ENCODE data around the gene FAM83F. TPM values are rescaled to one million over a fixed set of nuclear protein-coding genes. Genes with fewer than 3 reads are reported as not detected.

The FAM83F gene
- total RNA-seq, 2 experiments from 2014 or later = not detected

DNA sequence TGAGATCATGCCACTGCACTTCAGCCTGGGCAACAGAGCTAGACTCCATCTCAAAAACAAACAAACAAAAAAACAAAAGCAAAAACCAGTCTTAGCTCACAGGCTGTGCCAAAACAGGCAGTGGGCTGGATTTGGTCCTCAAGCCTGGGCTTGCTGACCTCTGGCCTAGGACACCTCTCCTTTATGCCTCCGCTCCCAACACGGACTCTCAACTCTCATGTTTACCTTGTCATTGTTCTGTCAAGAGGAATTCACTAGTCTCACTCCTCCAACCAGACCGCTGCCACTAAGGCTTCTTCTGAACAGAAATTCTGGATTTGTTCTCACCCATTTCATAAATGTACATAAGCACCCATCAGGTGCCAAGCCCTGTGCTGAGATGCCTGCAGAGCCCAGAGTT lies 42.6 kb downstream of the FAM83F start:
- POLR2A ChIA-PET = interaction anchor here (0.9 to 1.6 kb wide), 2 partner anchors 142 to 309 kb away, joined by 3 to 4 read pairs; partner anchors contain the start of gene ADSL
- CTCF ChIA-PET = interaction anchor here (0.7 to 6.9 kb wide), 14 partner anchors 10 to 544 kb away, joined by 3 to 59 read pairs (median 5); partner anchors contain the start of gene ADSL
- Mint-ChIP-seq H3K4me3 (no peak overlapping the region), H3K9me3 (no peaks in the 10 kb centered on the region), H3K4me1 (no peaks in the 10 kb centered on the region), H3K36me3 (ENCODE audit: low read depth) (no peaks in the 10 kb centered on the region), H3K27me3 (peaks cover 19% of the 10 kb centered on the region), H3K27ac (no peak overlapping the region)
- DNase-seq = no peak

DNA sequence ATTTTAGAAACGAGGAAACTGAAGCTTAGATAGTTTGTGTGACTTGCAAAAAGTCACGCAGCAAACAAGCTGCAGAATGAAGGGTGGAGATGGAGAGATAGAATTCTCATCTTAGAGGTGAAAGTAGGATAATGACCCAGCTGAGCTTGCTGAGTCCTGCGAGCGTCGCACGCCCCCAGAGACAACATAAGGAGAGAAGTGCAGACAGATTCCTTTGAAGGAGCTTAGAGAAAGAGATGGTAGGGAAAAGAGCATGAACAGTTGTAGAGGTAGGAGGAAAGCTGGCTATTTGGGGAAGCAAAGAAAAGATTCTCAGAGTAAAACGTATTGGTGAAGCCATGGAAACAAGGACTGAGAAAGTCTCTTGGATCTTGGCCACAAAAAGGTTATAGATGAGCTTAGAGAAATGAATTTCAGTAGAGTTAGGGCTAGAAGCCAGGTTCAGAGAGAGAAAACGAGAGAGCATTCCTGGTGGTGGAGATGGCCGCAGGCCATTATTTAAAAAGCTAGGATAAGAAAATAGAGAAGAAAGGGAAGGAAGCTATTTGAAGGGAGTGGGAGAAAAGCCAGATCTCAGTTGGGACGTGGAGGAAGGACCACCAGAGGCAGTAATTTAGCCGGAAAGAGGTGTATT lies 44.8 kb downstream of the FAM83F start:
- peaks cover 19% of the 10 kb centered on the region for H3K27me3 Mint-ChIP-seq
- no peaks in the 10 kb centered on the region for H3K9me3 Mint-ChIP-seq
- ChIA-PET POLR2A (interaction anchor here (0.8 to 3.8 kb wide), 9 partner anchors 15 to 515 kb away, joined by 3 to 23 read pairs (median 4); partner anchors contain the start of gene TNRC6B), CTCF (interaction anchor here (0.7 to 6.9 kb wide), 8 partner anchors 9 to 549 kb away, joined by 3 to 59 read pairs (median 4); no protein-coding TSS in a partner anchor)
- DNase-seq = no peak
- no peak overlapping the region for H3K4me3 Mint-ChIP-seq
- H3K27ac Mint-ChIP-seq = no peak overlapping the region
- peaks cover 10% of the 10 kb centered on the region for H3K4me1 Mint-ChIP-seq
- peaks cover 3% of the 10 kb centered on the region for H3K36me3 Mint-ChIP-seq (ENCODE audit: low read depth)

DNA sequence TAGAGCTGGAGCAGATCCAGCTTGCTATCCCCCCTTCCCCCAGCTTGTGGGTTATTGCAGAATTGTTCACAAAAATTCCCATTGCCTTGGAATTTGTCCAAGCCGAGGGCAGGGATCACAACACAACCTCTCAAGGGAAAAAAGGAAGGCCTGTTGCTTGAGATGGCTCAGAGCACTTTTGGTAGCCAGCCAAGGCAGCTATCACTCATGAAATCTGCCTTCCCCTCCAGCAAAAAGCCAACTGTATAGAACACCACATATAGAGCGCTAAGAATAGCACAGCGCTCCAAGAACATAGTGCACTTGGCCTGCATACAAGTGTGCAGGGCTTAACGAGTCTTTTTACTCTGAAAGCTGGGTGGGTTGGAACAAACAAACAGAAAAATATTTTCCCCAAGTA lies 46.2 kb downstream of the FAM83F start:
- no peaks in the 10 kb centered on the region for H3K9me3 Mint-ChIP-seq
- no peak for DNase-seq
- H3K4me1 Mint-ChIP-seq = peaks cover 11% of the 10 kb centered on the region
- ChIA-PET CTCF (interaction anchor here (0.7 to 6.9 kb wide), 4 partner anchors 16 to 543 kb away, joined by 3 to 59 read pairs (median 22); no protein-coding TSS in a partner anchor), POLR2A (interaction anchor here (0.9 to 3.8 kb wide), 5 partner anchors 15 to 307 kb away, joined by 3 to 23 read pairs (median 5); partner anchors contain the start of genes ADSL and TNRC6B)
- H3K27me3 Mint-ChIP-seq = peaks cover 19% of the 10 kb centered on the region
- no peak overlapping the region for H3K27ac Mint-ChIP-seq
- H3K4me3 Mint-ChIP-seq = no peak overlapping the region
- peaks cover 4% of the 10 kb centered on the region for H3K36me3 Mint-ChIP-seq (ENCODE audit: low read depth)

DNA sequence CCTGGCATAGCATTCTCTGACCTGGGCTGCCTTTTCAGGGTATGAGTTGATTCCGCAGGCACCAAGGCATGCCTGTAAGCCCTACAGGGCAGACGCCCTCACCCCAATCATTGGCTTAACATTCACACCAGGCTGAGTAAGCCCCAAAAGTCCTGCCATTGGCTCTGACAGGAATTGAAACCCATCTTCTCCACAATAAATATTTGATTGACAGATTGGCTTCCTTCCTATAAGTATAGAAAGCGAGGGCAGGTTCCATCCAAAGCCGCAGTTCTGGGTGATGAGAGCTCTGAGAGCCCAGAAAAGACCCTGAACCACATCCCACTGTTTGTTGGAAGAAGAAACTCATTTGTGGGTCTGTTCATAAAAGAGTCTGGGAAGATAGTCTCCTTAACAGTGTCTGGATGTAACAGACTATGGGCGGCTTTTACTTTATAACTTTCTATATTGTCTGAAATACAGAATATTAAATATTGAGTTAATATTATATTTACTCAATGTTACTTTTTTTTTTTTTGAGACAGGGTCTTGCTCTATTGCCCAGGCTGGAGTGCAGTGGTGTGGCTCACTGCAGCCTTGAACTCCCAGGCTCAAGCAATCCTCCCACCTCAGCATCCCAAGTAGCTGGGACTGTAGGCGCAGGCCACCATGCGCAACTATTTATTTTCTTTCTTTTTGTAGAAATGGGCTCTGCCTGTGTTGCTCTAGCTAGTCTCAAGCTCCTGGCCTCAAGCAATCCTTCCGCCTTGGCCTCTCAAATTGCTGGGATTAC lies 46.8 kb downstream of the FAM83F start:
- no peak for DNase-seq
- peaks cover 4% of the 10 kb centered on the region for H3K36me3 Mint-ChIP-seq (ENCODE audit: low read depth)
- POLR2A ChIA-PET = interaction anchor here (1.5 to 3.8 kb wide), 3 partner anchors 136 to 307 kb away, joined by 5 to 23 read pairs (median 5); partner anchors contain the start of genes ADSL and TNRC6B
- no peak overlapping the region for H3K27ac Mint-ChIP-seq
- peaks cover 14% of the 10 kb centered on the region for H3K4me1 Mint-ChIP-seq
- no peak overlapping the region for H3K4me3 Mint-ChIP-seq
- no peaks in the 10 kb centered on the region for H3K9me3 Mint-ChIP-seq
- peaks cover 19% of the 10 kb centered on the region for H3K27me3 Mint-ChIP-seq
- CTCF ChIA-PET = interaction anchor here (3.1 to 6.9 kb wide), 3 partner anchors 17 to 507 kb away, joined by 14 to 59 read pairs (median 29); no protein-coding TSS in a partner anchor

DNA sequence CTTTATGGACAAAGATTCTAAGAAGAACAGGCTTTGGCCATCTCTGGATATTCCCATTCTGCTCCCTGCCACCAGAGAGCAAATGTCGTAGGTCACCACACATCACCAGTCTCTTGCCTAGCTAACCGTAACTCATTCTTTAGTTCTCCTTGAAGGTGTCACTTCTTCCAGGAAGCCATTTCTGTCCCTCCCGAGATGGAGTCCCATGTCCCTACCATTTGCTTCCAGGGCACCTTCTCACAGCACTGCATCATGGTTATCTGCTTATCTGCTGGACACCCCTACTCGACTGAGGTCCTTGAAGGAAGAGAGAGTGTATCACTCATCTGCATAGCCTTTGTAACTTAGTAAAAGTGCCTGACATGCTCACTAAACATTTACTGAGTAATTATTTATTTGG lies 47.6 kb downstream of the FAM83F start:
- ChIA-PET CTCF (no interaction called here), POLR2A (interaction anchor here (0.7 to 3.8 kb wide), 2 partner anchors 136 to 199 kb away, joined by 3 to 23 read pairs; partner anchors contain the start of gene TNRC6B)
- peaks cover 18% of the 10 kb centered on the region for H3K4me1 Mint-ChIP-seq
- H3K9me3 Mint-ChIP-seq = no peaks in the 10 kb centered on the region
- DNase-seq = no peak
- H3K27me3 Mint-ChIP-seq = peaks cover 19% of the 10 kb centered on the region
- H3K27ac Mint-ChIP-seq = peak overlapping the region; percentile 8
- peaks cover 4% of the 10 kb centered on the region for H3K36me3 Mint-ChIP-seq (ENCODE audit: low read depth)
- H3K4me3 Mint-ChIP-seq = no peak overlapping the region

DNA sequence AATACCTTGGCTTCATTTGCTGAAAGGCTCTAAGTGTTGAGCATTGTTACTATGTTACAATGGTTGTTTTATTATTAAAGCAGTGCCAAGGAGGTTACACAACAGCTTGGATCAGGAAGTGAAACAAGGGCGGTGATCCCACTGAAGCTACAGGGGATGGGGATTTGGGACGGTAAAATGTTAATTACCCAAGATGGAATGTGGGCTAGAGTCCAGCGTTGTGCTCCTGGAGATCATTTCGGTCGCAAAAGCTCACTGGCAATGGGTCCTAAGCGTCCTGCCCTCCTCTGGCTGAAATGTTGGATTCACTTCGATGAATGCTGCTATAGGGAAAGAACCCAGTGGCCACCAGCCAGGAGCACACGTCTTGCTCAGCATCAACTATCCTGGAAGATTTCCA lies 48.3 kb downstream of the FAM83F start:
- H3K27me3 Mint-ChIP-seq = peaks cover 15% of the 10 kb centered on the region
- POLR2A ChIA-PET = interaction anchor here (0.7 to 5.9 kb wide), 31 partner anchors 9 to 724 kb away, joined by 3 to 146 read pairs (median 9); partner anchors contain the start of genes ADSL, ATF4, MIEF1 and RPL3
- CTCF ChIA-PET = interaction anchor here (1.1 to 1.7 kb wide), 4 partner anchors 304 to 514 kb away, joined by 3 to 49 read pairs (median 6); partner anchors contain the start of gene ADSL
- H3K4me3 Mint-ChIP-seq = peak overlapping the region; percentile 15
- peak overlapping the region; percentile 97 for H3K27ac Mint-ChIP-seq
- DNase-seq = peak; percentile 13
- H3K4me1 Mint-ChIP-seq = peaks cover 24% of the 10 kb centered on the region
- H3K36me3 Mint-ChIP-seq (ENCODE audit: low read depth) = peaks cover 4% of the 10 kb centered on the region
- no peaks in the 10 kb centered on the region for H3K9me3 Mint-ChIP-seq

GRCh38 chr22:40043793-40044101 lies 49.0 kb downstream of the FAM83F start:
- peak overlapping the region; percentile 92 for H3K4me3 Mint-ChIP-seq
- peaks cover 8% of the 10 kb centered on the region for H3K27me3 Mint-ChIP-seq
- no peak for DNase-seq
- ChIA-PET CTCF (interaction anchor here (0.7 to 2.5 kb wide), 19 partner anchors 11 to 724 kb away, joined by 3 to 49 read pairs (median 4); partner anchors contain the start of genes ADSL, ATF4, RPL3 and TAB1), POLR2A (interaction anchor here (0.6 to 5.9 kb wide), 73 partner anchors 10 to 724 kb away, joined by 3 to 146 read pairs (median 5); partner anchors contain the start of genes ADSL, ATF4, MIEF1 and MRTFA)
- no peaks in the 10 kb centered on the region for H3K9me3 Mint-ChIP-seq
- H3K36me3 Mint-ChIP-seq (ENCODE audit: low read depth) = peaks cover 4% of the 10 kb centered on the region
- H3K4me1 Mint-ChIP-seq = peaks cover 24% of the 10 kb centered on the region
- peak overlapping the region; percentile 97 for H3K27ac Mint-ChIP-seq

DNA sequence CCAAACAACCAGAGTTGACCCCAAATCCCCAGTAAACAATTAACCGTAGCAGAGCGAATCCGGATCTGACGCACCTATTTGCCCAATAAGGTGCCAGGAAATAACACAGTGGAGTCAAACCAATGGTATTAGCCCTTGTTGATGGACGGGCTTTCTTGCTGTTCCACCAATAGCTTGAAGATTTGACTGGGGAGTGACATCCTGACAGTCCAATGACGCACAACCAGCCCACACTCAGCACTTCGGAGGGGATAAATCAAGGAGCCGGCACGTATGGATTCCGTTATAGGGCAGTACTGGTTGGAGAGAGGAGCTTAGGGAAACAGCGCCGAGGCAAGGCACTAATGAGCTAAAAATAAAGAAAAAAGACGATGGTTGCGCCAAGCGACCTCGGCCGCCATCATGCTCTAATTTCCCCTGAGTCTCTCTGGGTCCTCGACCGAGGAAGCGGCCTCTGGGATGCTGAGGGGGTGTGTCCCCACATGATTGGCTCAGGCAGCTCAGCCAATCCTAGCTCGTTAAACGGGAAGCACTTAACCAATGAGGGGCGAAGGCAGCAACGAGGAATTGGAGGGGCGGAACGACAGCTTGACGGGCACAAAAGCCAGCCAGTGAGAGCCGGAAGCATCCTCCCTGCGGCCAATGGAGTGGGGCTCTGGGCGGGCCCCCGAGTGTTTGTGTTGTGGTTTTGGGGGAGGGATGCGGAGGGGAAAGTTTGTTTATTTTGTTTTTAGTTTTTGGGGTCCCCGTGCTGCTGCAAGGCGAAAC lies 49.5 kb downstream of the FAM83F start:
- Mint-ChIP-seq H3K27ac (peak overlapping the region; percentile 97), H3K4me1 (peaks cover 26% of the 10 kb centered on the region), H3K36me3 (ENCODE audit: low read depth) (peaks cover 4% of the 10 kb centered on the region), H3K9me3 (no peaks in the 10 kb centered on the region), H3K4me3 (peak overlapping the region; percentile 92), H3K27me3 (peaks cover 7% of the 10 kb centered on the region)
- CTCF ChIA-PET = interaction anchor here (0.6 to 2.5 kb wide), 26 partner anchors 8 to 725 kb away, joined by 3 to 49 read pairs (median 4); partner anchors contain the start of genes ADSL, ATF4, RPL3 and TAB1
- POLR2A ChIA-PET = interaction anchor here (0.6 to 5.9 kb wide), 86 partner anchors 10 to 725 kb away, joined by 3 to 146 read pairs (median 4); partner anchors contain the start of genes ADSL, ATF4, MIEF1 and MRTFA
- DNase-seq = peak; percentile 99

DNA sequence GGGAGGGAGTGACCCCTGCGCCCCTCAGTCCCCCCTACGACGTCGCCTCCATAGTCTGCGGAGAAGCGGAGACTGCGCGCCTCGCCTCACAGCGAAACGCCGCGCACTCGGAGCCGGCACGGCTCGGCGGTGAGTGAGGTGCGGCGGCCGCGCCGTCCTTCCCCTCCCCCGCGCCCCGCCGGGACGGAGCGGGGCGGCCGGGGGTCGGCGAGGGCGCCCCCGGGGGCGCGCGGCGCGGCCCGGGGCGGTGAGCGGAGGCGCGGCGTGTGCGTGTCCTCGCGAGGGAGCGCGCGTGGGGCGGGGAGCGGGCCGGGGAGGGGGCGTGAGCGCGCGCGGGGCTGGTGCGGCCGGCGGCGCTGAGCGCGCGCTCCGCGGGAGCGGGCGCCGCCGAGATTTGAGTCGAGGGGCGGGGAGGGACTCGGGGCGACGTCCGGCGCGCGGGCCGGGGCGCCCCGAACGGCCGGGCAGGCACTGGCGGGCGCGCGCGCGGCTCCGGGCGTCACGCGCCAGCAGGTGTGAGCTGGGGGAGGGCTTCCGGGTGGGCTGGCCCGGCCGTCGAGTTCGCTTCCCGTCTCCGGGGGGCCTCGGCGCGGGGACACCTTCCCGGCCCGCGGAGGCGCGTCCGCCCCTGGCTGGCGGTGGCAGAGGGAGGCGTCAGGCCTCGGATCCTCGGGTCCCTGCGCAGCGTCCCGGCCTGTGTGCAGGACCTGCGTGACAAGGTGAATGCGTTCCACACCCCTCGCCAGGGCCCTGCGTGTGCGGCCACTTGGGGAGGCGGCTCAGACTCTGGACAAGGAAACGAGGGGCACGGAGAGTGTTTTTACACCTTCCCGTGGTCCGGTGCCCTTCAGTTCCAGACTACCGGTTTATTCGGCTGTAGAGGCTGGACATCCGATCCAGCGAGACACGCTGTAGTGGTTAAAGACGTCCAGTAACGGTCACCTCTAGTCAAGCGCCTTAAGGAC lies 50.4 kb downstream of the FAM83F start:
- Mint-ChIP-seq H3K4me1 (peaks cover 29% of the 10 kb centered on the region), H3K27ac (peak overlapping the region; percentile 97), H3K36me3 (ENCODE audit: low read depth) (peaks cover 4% of the 10 kb centered on the region), H3K27me3 (no peaks in the 10 kb centered on the region), H3K9me3 (no peaks in the 10 kb centered on the region), H3K4me3 (peak overlapping the region; percentile 92)
- ChIA-PET POLR2A (interaction anchor here (0.6 to 5.9 kb wide), 67 partner anchors 11 to 726 kb away, joined by 3 to 146 read pairs (median 5); partner anchors contain the start of genes ADSL, ATF4, MIEF1 and RPL3), CTCF (interaction anchor here (0.7 to 2.5 kb wide), 18 partner anchors 9 to 646 kb away, joined by 3 to 49 read pairs (median 4); partner anchors contain the start of genes ADSL and TAB1)
- DNase-seq = peak; percentile 74

DNA sequence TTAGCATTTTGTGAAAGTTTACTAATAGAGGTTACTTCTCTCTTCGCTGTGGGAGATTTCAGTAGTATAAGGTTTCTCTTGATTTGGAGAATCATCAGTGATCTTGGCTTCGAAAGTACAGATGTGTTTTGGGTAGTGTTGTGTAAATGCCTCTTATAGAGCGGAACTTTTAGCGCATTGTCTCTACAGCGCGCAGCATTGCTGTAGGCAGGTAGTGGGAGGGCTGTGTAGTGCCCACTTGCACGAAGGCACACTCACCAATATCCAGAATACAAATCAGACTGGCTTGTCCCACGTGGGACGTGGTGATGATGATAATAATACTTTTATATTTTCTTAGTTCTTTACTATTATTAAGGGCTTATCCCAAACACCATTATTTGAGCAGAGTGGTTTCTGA lies 51.4 kb downstream of the FAM83F start:
- Mint-ChIP-seq H3K27me3 (no peaks in the 10 kb centered on the region), H3K4me3 (peak overlapping the region; percentile 58), H3K36me3 (ENCODE audit: low read depth) (peaks cover 4% of the 10 kb centered on the region), H3K27ac (peak overlapping the region; percentile 13), H3K9me3 (no peaks in the 10 kb centered on the region), H3K4me1 (peaks cover 37% of the 10 kb centered on the region)
- POLR2A ChIA-PET = interaction anchor here (1.0 to 5.9 kb wide), 6 partner anchors 10 to 301 kb away, joined by 3 to 146 read pairs (median 76); partner anchors contain the start of genes ADSL and TNRC6B
- peak; percentile 16 for DNase-seq
- CTCF ChIA-PET = interaction anchor here (1.4 kb wide), 1 partner anchor 302 kb away, joined by 6 read pairs; no protein-coding TSS in a partner anchor

DNA sequence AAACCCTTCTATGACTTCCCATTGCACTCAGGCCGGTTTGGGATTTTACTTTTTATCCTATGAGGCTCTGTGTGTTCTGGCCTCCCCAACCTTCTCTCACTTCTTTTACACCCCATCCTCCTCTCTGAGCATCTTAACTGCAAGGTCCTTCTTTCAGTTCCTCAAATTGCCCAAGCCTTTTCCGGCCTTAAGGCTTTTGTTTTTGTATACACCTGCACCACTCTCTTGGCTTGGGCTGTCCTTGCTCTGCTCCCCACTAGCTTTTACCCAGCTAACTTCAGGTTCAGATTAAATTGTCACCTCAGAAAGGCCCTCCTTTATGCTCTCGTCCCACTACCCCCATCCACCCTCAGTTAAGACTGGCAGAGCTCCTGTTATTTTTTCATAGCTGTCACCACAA lies 55.5 kb downstream of the FAM83F start:
- POLR2A ChIA-PET = interaction anchor here (1.0 to 1.2 kb wide), 2 partner anchors 273 to 298 kb away, joined by 3 to 5 read pairs; no protein-coding TSS in a partner anchor
- Mint-ChIP-seq H3K4me1 (peaks cover 56% of the 10 kb centered on the region), H3K27ac (peak overlapping the region; percentile 4)

More for the DNA sequence above, 55.5 kb downstream of the FAM83F start:
- H3K27me3 Mint-ChIP-seq = no peaks in the 10 kb centered on the region
- no peaks in the 10 kb centered on the region for H3K9me3 Mint-ChIP-seq
- no peak overlapping the region for H3K4me3 Mint-ChIP-seq
- no peaks in the 10 kb centered on the region for H3K36me3 Mint-ChIP-seq (ENCODE audit: low read depth)
- DNase-seq = no peak
- CTCF ChIA-PET = interaction anchor here (2.6 kb wide), 1 partner anchor 298 kb away, joined by 17 read pairs; no protein-coding TSS in a partner anchor

Measured in activated CD4-positive, alpha-beta memory T cell treated with anti-CD3 and anti-CD28 coated beads, Interleukin-2, amount 10 ng/mL, durations not matched to agents 7 days and 5 days (primary cell).